Hepatocyte (in vitro differentiated cells): ENCODE data around the gene SLC6A1.

ENCODE experiments used
- CTCF ChIP-seq: fragments of 200-600 bp; sonication (generic); IDR thresholded peaks from 2 replicates; pipeline ENCODE4 v1.5.1; 2016; ENCODE audit warnings: antibody characterized with exemption, mild to moderate bottlenecking; ENCODE audit not compliant: poor library complexity
- EZH2 ChIP-seq: fragments of 200-600 bp; sonication (generic); IDR thresholded peaks from 2 replicates; pipeline ENCODE4 v1.6.1; 2016; ENCODE audit warnings: antibody characterized with exemption, mild to moderate bottlenecking, borderline replicate concordance

GRCh38 chr3:11001658-11002021 lies 9.1 kb downstream of the SLC6A1 start:
- TF ChIP-seq CTCF (no peak), EZH2 (no peak)
